Smooth muscle cell (in vitro differentiated cells): ENCODE data around the gene CR1. TPM values are rescaled to one million over a fixed set of nuclear protein-coding genes. Genes with fewer than 3 reads are reported as not detected.
A peak's percentile ranks its signal among the peaks of the same experiment; 100 is the strongest.

Source experiments
- DNase-seq: peaks from one replicate; lab custom pipeline; 2025; ENCODE audit not compliant: unreplicated experiment; lab: John Stamatoyannopoulos, UW
- H2AFZ ChIP-seq: fragments of 200-600 bp; sonication (generic); 2 replicates; pipeline ENCODE4 v1.6.0; 2016; ENCODE audit warnings: antibody characterized with exemption, low read depth, mild to moderate bottlenecking
- H3F3A ChIP-seq: fragments of 200-600 bp; sonication (generic); 2 replicates; pipeline ENCODE4 v1.6.0; 2017; ENCODE audit warnings: antibody characterized with exemption, low read depth
- H3K27ac ChIP-seq: fragments of 200-600 bp; sonication (generic); 2 replicates; pipeline ENCODE4 v1.5.1; 2016; ENCODE audit warnings: low read depth, mild to moderate bottlenecking
- H3K27me3 ChIP-seq: fragments of 200-600 bp; sonication (generic); 2 replicates; pipeline ENCODE4 v1.6.1; 2016; ENCODE audit warnings: low read depth, mild to moderate bottlenecking
- H3K36me3 ChIP-seq: fragments of 200-600 bp; sonication (generic); 2 replicates; pipeline ENCODE4 v1.5.1; 2016; ENCODE audit warnings: low read depth
- H3K4me1 ChIP-seq: fragments of 200-600 bp; sonication (generic); 2 replicates; pipeline ENCODE4 v1.5.1; 2016; ENCODE audit warnings: low read depth
- H3K4me2 ChIP-seq: fragments of 200-600 bp; sonication (generic); 2 replicates; pipeline ENCODE4 v1.6.0; 2016; ENCODE audit warnings: mild to moderate bottlenecking
- H3K4me3 ChIP-seq: fragments of 200-600 bp; sonication (generic); 2 replicates; pipeline ENCODE4 v1.5.1; 2016; ENCODE audit warnings: mild to moderate bottlenecking
- H3K79me2 ChIP-seq: fragments of 200-600 bp; sonication (generic); 2 replicates; pipeline ENCODE4 v1.6.0; 2016; ENCODE audit warnings: low read depth, mild to moderate bottlenecking
- H3K9ac ChIP-seq: fragments of 200-600 bp; sonication (generic); 2 replicates; pipeline ENCODE4 v1.6.0; 2016; ENCODE audit warnings: low read depth
- H3K9me3 ChIP-seq: fragments of 200-600 bp; sonication (generic); replicated peaks from 2 replicates; pipeline ENCODE4 v1.5.1; 2016; ENCODE audit warnings: low read depth
- H4K20me1 ChIP-seq: fragments of 200-600 bp; sonication (generic); 2 replicates; pipeline ENCODE4 v1.6.0; 2016; ENCODE audit warnings: low read depth
- CTCF ChIP-seq: fragments of 200-600 bp; sonication (generic); IDR thresholded peaks from 2 replicates; pipeline ENCODE4 v1.5.1; 2017; ENCODE audit warnings: borderline replicate concordance, mild to moderate bottlenecking, antibody characterized with exemption; ENCODE audit not compliant: insufficient read depth, poor library complexity, severe bottlenecking
- WGBS: methylation state at CpG from one replicate; pipeline ENCODE4 v1.1.7; 2016; ENCODE audit warnings: low lambda C conversion rate; 5-methylcytosine and 5-hydroxymethylcytosine counted together
- polyA plus RNA-seq: library from polyadenylated mRNA; unstranded; fragments of >200 nt; fragmentation: Nextera tagmentation; extraction: Ambion mirVana; gene quantifications from 2 replicates; pipeline ENCODE4 v1.2.1, GENCODE V29; 2016
- total RNA-seq: library from RNA; depleted of rRNA; stranded (reverse); fragments of >200 nt; gene quantifications from 2 replicates; pipeline ENCODE4 v1.2.3, GENCODE V29; 2014

The CR1 gene
- total and polyA plus RNA-seq, 2 experiments from 2014 or later = 0.25 TPM; not detected in 1

- no peaks in the 10 kb centered on the region for H3F3A ChIP-seq
- WGBS = 95% methylated on average over 3 of the region's 3 CpGs
Observed at GRCh38 chr1:207670192-207670591, 174.2 kb downstream of the CR1 start.

GRCh38 chr1:207670997-207671396 is 175.0 kb downstream of the CR1 start:
- TF ChIP-seq CTCF = no peak
- DNase-seq = no peak
- H3K9ac ChIP-seq = no peak overlapping the region
- WGBS = 63% methylated on average over 3 of the region's 3 CpGs
- no peaks in the 10 kb centered on the region for H3K79me2 ChIP-seq
- H3K4me3 ChIP-seq = no peak overlapping the region
- H3K4me1 ChIP-seq = no peaks in the 10 kb centered on the region
- H4K20me1 ChIP-seq = no peaks in the 10 kb centered on the region
- H3K9me3 ChIP-seq = no peaks in the 10 kb centered on the region
- H3K27me3 ChIP-seq = peaks cover 3% of the 10 kb centered on the region
- H3K36me3 ChIP-seq = no peaks in the 10 kb centered on the region
- H3K4me2 ChIP-seq = no peak overlapping the region
- no peaks in the 10 kb centered on the region for H3F3A ChIP-seq
- no peak overlapping the region for H2AFZ ChIP-seq
- H3K27ac ChIP-seq = no peak overlapping the region

More at GRCh38 chr1:207670192-207670591, 174.2 kb downstream of the CR1 start:
- H3K79me2 ChIP-seq = no peaks in the 10 kb centered on the region
- no peak overlapping the region for H3K27ac ChIP-seq
- no peaks in the 10 kb centered on the region for H3K9me3 ChIP-seq
- H4K20me1 ChIP-seq = no peaks in the 10 kb centered on the region
- H3K4me1 ChIP-seq = no peaks in the 10 kb centered on the region
- no peak for TF ChIP-seq CTCF
- no peak for DNase-seq
- H3K4me3 ChIP-seq = no peak overlapping the region
- H2AFZ ChIP-seq = no peak overlapping the region
- H3K4me2 ChIP-seq = no peak overlapping the region
- H3K27me3 ChIP-seq = peaks cover 3% of the 10 kb centered on the region
- H3K36me3 ChIP-seq = no peaks in the 10 kb centered on the region
- H3K9ac ChIP-seq = no peak overlapping the region

GRCh38 chr1:207672522-207673130 is 176.7 kb downstream of the CR1 start:
- DNase-seq = no peak
- 25% methylated on average over 5 of the region's 5 CpGs for WGBS

More at GRCh38 chr1:207672522-207673130, 176.7 kb downstream of the CR1 start:
- no peak overlapping the region for H3K9ac ChIP-seq
- no peaks in the 10 kb centered on the region for H4K20me1 ChIP-seq
- peaks cover 3% of the 10 kb centered on the region for H3K27me3 ChIP-seq
- H3F3A ChIP-seq = no peaks in the 10 kb centered on the region
- peak; percentile 55 for TF ChIP-seq CTCF
- H2AFZ ChIP-seq = no peak overlapping the region
- H3K27ac ChIP-seq = no peak overlapping the region
- no peak overlapping the region for H3K4me3 ChIP-seq
- H3K36me3 ChIP-seq = no peaks in the 10 kb centered on the region
- H3K79me2 ChIP-seq = no peaks in the 10 kb centered on the region
- H3K9me3 ChIP-seq = no peaks in the 10 kb centered on the region
- peak overlapping the region; percentile 17 for H3K4me2 ChIP-seq
- no peaks in the 10 kb centered on the region for H3K4me1 ChIP-seq
